HG02884 (cell line): ENCODE data around the gene SOX15.
"Not testable (repeated sequence)": the region's sequence is repeated elsewhere in the genome, so short reads cannot be mapped to it uniquely, and the experiment has no call there.

Experiments used
- ATAC-seq: cut with Tn5 transposase; IDR thresholded peaks from one replicate; pipeline ENCODE4 v1.9.1; 2021; ENCODE audit warnings: mild to moderate bottlenecking, moderate library complexity; ENCODE audit not compliant: unreplicated experiment

SOX15 gene

GRCh38 chr17:7589891-7590691 lies at the start of gene SOX15:
TSS of gene SOX15 (minus strand) at chr17:7590094. CDS start at chr17:7589676, 418 bp downstream.
- ATAC-seq, result no peak

- ATAC-seq, result no peak
These were observed 46.3 kb upstream of the SOX15 start for GRCh38 chr17:7636163-7636562.

GRCh38 chr17:7634384-7634783 lies 44.5 kb upstream of the SOX15 start:
- no peak for ATAC-seq

GRCh38 chr17:7633093-7633492 lies 43.2 kb upstream of the SOX15 start:
- no peak for ATAC-seq

DNA sequence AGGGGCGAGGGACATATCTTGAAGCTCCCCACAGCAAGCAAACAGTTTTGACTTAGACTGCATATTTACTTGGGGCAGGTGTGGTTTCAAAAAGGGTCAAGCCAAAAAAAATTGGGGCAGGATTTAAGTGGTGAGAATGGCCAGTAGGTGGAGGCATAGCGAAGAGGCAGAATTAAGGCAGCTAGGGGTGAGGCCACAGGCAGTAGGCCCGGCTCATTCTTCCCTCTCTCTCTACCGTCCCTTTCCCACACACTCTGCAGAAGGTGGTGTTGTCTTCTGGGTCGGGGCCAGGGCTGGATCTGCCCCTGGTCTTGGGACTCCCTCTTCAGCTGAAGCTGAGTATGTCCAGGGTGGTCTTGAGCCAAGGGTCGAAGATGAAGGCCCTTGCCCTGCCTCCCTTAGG lies 42.6 kb upstream of the SOX15 start:
- ATAC-seq, result no peak

DNA sequence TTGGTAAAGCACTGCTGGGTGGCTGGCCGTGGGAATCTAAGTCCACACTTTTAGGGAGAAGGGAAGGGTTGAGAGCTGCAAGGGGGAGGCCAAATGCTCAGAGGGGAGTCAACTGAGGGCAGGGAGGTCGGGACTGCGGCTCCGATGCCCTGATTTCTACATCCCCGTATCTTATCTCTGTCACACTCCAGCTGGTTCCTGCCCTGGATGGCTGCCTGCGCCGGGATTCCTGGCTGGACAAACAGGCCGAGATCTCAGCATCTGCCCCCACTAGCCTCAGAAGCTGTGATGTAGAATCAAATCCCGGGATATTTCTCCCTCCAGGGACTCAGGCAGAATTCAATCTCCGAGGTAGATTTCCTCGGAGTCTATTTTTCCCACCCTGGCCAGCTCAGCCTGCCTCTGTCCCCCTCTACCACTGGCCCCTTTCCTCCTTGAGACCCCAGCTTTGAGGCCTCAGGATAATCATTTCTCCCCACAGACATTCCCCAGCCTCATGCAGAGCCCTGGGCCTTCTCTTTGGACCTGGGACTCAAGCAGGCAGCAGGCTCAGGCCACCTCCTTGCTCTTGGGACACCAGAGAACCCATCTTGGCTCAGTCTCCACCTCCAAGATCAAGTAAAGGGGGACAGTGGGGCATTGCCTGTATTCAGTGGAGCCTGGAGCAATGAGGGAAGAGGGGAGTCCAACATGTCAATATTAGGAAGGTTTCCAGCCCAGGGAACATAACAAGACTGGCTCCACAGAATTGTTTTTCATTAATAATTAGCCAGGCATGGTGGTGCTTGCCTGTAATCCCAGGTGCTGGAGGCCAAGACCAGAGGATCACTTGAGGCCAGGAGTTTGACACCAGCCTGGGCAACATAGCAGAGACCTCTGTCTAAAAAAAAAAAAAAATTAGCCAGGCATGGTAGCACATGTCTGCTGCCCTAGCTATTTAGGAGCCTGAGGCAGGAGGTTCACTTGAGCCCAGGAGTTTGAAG lies 41.8 kb upstream of the SOX15 start:
- no peak for ATAC-seq

DNA sequence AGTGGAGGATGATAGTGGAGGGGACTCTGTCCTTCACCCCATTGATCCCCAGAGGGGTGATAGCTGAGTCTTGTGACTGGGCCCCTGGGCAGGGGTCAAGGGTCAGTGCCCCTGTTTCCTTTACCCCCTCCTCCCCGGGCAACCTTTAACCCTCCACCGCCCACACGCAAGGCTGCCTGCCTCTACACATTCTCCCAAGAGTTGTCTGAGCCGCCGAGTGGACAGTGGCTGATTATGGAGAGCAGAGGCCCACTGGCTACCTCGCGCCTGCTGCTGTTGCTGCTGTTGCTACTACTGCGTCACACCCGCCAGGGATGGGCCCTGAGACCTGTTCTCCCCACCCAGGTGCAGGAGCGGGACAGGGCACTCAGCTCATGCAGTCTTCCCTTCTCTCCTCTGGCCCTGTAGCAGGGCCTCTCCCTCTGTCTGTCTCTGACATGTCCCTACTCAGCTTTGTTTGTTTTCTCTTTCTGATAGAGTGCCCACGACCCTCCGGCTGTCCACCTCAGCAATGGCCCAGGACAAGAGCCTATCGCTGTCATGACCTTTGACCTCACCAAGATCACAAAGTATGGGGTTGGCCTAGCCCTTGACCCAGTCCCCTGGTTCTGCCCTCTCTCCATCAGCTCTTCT lies 40.2 kb upstream of the SOX15 start, which contains the start of gene SHBG:
SHBG (plus strand) TSS at position 197 of the 633 bp plus-strand sequence; CDS start at position 235, 38 bp downstream.
- ATAC-seq, result no peak

DNA sequence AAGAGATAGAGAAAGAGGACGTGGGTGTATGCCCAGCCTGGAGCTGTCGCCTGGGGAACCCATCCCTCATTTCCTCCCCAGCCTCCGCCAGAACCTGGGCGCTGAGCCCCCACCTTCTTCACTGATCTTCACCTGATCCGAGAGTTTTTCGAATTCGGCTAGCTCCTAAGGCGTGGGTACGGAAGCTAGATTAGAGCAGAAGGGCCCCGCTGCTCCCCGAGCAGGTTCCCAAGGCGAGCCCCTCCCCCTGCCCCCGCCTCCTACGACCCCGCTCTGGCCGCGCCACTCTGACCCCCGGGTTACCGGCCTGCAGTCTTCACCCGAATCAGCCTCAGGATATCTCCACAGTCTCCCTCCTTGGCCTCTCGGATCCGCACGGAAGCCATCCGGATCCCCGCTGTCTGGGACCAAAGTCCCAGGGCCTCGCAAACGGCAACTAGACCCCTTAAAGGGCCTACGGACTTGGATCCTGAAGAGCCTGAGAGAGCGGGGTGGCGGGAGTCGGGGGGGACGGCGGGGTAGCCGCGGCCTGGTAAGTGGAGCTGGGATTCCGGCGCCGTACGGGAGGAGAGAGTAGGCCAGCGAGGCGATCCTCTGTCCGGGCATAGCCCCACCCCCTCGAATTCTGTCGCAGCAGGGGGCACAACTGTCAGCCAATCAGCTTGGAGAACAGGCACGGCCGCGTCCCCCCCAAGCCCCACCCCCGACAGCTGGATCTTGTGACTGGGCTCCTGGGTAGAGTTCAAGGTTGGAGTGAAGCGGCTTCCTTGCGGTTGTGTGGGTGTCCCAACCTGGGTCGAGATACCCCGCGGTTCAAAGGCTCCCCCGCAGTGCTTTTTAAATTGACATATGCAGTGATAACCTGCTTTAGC lies 37.6 kb upstream of the SOX15 start, which contains the start of gene SAT2:
SAT2 (minus strand) TSS at position 572 of the 872 bp plus-strand sequence; CDS start at position 386, 186 bp downstream.
- ATAC-seq, result peak; percentile 81

DNA sequence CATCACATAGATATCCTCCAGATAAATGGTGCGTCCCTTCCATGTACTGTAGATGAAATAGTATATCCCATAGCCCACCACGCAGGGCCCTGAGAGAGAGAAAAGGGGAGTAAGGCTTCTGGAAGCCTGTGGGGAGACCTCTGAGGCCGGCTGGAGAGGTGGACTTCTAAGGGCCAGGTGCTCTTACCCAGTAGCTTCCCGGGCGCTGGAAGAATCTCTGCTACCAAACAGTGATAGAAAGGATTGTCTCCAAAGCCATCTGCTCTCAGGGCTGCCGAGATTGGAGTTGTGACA lies 37.0 kb upstream of the SOX15 start:
- no peak for ATAC-seq

GRCh38 chr17:7626307-7626706 lies 36.4 kb upstream of the SOX15 start:
- no peak for ATAC-seq

DNA sequence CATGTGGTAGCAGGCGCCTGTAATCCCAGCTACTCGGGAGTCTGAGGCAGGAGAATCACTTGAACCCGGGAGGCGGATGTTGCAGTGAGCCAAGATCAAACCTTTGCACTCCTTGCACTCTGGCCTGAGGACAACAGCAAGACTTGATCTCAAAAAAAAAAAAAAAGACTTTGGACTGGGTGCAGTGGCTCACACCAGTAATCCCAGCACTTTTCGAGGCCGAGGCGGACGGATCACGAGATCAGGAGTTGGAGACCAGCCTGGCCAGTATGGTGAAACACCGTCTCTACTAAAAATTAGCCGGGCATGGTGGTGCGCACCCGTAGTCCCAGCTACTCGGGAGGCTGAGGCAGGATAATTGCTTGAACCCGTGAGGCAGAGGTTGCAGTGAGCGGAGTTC lies 35.9 kb upstream of the SOX15 start:
- not testable (repeated sequence) for ATAC-seq

GRCh38 chr17:7623661-7624060 lies 33.8 kb upstream of the SOX15 start:
- ATAC-seq, result no peak

- ATAC-seq, result no peak
These were observed 30.9 kb upstream of the SOX15 start for GRCh38 chr17:7620835-7621234.

- ATAC-seq, result no peak
These were observed 28.7 kb upstream of the SOX15 start for GRCh38 chr17:7618608-7619007.

DNA sequence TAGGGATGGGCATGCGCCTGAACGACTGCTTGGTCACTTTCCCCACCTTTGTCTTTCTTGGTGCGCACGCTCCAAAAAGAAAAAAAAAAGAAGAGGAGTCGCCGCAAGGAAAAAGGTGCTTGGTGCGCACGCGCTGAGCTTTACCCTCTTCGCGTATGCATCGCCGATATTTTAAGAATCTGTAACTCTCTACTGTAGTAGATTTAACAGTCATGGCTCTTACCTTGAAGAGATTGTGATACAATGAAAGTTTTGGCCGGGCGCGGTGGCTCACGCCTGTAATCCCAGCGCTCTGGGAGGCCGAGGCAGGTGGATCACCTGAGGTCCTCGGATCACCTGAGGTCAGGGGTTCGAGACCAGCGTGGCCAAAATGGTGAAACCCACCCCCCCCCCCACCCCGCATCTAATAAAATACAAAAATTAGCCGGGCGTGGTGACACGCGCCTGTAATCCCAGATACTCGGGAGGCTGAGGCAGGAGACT lies 25.4 kb upstream of the SOX15 start:
- no peak for ATAC-seq

- peak; percentile 69 for ATAC-seq
These were observed 24.8 kb upstream of the SOX15 start, which contains the start of gene FXR2 for GRCh38 chr17:7614425-7615264. TSS of gene FXR2 (minus strand) at chr17:7614897. CDS start at chr17:7614532, 365 bp downstream.

DNA sequence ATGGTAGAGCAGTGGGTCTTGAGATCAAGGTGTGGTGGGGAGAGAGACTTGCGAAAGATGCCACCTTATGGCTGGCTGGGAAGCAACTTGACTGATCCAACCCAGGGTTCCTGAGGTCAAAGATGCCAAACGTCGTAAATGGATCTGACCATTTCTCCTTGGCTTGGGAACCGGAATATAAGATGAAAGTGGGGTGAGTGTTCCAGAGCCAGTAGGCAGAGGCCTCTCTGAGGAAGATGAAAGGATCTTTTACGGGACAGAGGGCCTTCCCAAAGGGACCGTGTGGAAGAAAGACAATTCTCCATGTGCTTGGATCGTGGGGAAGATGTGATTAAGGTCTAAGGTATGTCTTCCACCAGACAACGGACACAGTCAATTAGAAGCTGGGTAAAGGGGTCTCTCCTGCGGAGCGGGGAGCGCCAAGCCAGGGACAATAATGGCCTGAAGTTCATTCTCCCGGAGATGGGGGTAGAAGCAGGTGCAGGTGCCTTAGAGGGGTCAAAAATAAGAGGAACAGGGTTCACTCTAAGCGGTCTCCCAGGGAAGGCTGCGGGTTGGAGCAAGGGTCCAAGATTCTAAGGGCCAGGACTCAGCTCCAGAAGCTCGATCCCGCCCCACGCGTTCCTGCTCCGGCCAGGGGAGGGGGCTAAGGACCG lies 24.0 kb upstream of the SOX15 start:
- ATAC-seq, result no peak

DNA sequence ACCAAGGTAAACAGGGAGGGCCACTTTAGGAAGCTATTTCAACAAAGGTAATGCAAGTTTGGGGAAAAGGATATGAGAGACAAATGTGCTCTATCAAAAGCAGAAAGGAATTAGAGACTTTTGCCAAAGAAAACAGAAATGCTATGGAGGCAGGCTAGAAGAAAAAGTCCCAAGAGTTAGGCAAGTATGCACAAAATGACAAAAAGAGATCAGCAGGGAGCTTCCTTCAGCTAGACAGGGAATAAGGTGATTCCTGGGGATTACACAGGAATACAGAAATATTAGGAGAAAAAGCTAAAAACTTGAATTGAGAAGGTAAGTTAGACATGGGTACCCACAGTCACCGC lies 22.4 kb upstream of the SOX15 start:
- no peak for ATAC-seq
